ENCODE results near the gene CAMK2D. TPM values are rescaled to one million over a fixed set of nuclear protein-coding genes. Genes with fewer than 3 reads are reported as not detected.

Gene CAMK2D
- total and polyA plus RNA-seq, 7 donors = 41.2 to 183 (median 83.8) TPM

GRCh38 chr4:113635739-113636437 is 125.7 kb downstream of the CAMK2D start:
- intact Hi-C loops (cut with DNase I) = no loop called here
- Histone ChIP-seq H3K36me3 (ENCODE audit: insufficient read depth in 1 of 2, low read depth in 1 of 2) (no peaks in the 10 kb centered on the region), H3K9me3 (no peaks in the 10 kb centered on the region), H3K27me3 (ENCODE audit: insufficient read depth in 3 of 3, low read length in 2 of 3) (no peaks in the 10 kb centered on the region), H3K4me3 (no peak overlapping the region), H3K4me1 (peaks cover 46% of the 10 kb centered on the region), H3K27ac (peak overlapping the region; percentile 78)
- no peak for TF ChIP-seq CTCF (IDR thresholded peaks at IDR 0.05)
- WGBS, 3 donors = 31 to 51% (median 37%) methylated on average over 3 of the region's 3 CpGs
- ATAC-seq = peak; percentile 69 to 83 (median 78)
- DNase-seq = no peak

DNA sequence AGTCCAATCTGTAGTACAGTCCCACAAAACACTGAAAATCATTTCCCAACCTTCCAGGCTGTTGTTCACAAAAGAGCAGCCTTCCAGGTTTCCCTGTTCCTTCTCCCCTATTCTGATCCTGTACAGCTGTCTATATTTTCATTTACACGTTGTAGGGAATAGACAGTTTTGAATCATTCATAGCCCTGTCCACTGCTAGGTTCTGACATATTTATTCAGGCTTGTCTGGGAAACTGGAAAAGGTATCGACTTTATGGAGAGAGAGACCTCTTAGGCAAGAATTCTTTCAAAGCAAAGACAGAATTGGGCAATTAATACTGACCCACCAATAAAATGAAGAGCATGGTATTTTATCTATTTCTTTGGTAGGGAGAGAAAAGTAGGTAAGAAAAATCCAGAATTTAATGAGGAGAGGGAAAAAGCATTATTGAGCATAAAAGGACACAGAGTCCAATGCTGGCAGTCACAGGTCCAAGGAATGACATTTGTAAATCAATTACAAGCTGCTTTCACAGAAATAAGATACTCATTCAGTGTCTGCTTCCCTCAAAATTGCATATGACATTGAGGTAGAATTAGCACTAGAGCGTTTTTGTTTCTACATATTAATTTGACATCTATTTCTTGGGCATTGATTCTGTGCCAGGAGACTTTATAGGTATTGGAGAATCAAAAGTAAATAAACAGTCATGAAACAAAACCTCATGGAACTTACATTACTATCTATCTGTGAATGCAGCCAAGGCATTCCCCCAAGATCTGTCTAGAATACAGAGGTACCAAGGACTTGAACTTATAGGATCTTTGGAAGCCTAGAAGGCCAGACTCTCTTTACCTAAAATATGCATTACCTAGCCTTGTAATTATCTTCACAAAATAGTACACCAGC is 127.2 kb downstream of the CAMK2D start:
- H3K4me1 ChIP-seq = peaks cover 53% of the 10 kb centered on the region
- intact Hi-C loops (cut with DNase I) = no loop called here

GRCh38 chr4:113633467-113633866 is 128.1 kb downstream of the CAMK2D start:
- no peak overlapping the region for H3K4me3 ChIP-seq
- DNase-seq (no peak), ATAC-seq (no peak)
- no peaks in the 10 kb centered on the region for H3K9me3 ChIP-seq
- H3K36me3 ChIP-seq (ENCODE audit: insufficient read depth in 1 of 2, low read depth in 1 of 2) = no peaks in the 10 kb centered on the region
- H3K27ac ChIP-seq = peak overlapping the region; percentile 30
- no peak for TF ChIP-seq CTCF (IDR thresholded peaks at IDR 0.05)
- H3K4me1 ChIP-seq = peaks cover 59% of the 10 kb centered on the region
- intact Hi-C loops (cut with DNase I) = no loop called here
- H3K27me3 ChIP-seq (ENCODE audit: insufficient read depth in 3 of 3, low read length in 2 of 3) = no peaks in the 10 kb centered on the region

More for the DNA sequence above, 127.2 kb downstream of the CAMK2D start:
- no peak for TF ChIP-seq CTCF (IDR thresholded peaks at IDR 0.05)
- no peak for DNase-seq
- WGBS, 3 donors = 32 to 47% (median 34%) methylated on average over 3 of the region's 3 CpGs
- Histone ChIP-seq H3K36me3 (ENCODE audit: insufficient read depth in 1 of 2, low read depth in 1 of 2) (no peaks in the 10 kb centered on the region), H3K9me3 (no peaks in the 10 kb centered on the region), H3K27ac (peak overlapping the region; percentile 30), H3K4me3 (no peak overlapping the region), H3K27me3 (ENCODE audit: insufficient read depth in 3 of 3, low read length in 2 of 3) (no peaks in the 10 kb centered on the region)
- no peak for ATAC-seq

GRCh38 chr4:113628711-113629110 is 132.8 kb downstream of the CAMK2D start:
- Histone ChIP-seq H3K27me3 (ENCODE audit: insufficient read depth in 3 of 3, low read length in 2 of 3) (no peaks in the 10 kb centered on the region), H3K36me3 (ENCODE audit: insufficient read depth in 1 of 2, low read depth in 1 of 2) (no peaks in the 10 kb centered on the region), H3K4me1 (peaks cover 14% of the 10 kb centered on the region), H3K27ac (no peak overlapping the region), H3K9me3 (no peaks in the 10 kb centered on the region), H3K4me3 (no peak overlapping the region)
- intact Hi-C loops (cut with DNase I) = no loop called here
- ATAC-seq = no peak
- TF ChIP-seq CTCF (IDR thresholded peaks at IDR 0.05) = no peak
- DNase-seq = no peak
- 26 to 50% (median 30%) methylated on average over 1 of the region's 1 CpG for WGBS, 3 donors

Data from psoas muscle (tissue), 8 donors.